Measurements from ENCODE around the gene DFFA.

DNA sequence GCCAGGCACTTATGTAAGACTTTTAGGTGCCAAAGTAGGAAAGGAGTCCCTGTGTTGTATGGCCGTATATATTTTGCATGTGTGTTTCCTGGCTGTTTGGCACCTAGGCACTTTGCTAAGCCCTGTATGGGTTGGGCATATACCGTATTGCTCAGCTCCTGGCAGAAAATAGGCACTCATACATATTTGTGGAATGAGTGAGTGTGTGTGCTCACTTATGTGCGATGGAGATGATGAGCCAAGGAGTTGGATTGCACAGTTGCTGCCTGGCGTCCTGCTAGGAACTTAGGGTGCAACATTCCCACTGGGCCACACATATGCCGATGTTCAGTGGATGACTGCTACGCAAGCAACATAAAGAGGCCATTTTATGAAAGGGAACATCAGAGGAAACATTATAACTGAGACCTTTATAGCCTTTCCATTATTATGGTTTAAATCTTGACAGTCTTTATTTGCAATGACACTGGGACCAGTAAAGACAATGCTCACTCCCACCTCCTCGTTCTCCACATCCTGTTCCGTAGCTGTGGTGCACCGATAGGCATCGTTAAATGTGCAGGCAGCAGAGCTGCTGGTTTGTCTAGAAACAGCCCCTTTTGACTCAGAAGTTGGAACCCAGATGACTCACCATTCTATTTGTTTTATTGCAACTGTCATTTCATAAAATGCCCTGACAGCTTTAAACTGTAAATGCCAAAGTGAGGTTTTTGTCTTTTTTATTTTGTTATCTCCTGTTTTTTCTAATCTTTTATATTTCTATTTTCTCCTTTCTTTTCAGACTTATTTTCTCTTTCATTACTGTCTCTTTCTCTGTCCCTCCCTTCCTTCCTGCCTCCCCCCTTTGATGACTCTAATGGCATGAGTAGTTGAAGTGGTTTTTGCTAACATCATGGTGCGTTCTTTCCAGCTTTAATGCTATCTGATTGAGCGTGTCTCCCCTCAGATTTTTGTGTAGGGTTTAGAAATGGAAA is 38.5 kb upstream of the DFFA start:
- TF ChIP-seq, protein P1, sequence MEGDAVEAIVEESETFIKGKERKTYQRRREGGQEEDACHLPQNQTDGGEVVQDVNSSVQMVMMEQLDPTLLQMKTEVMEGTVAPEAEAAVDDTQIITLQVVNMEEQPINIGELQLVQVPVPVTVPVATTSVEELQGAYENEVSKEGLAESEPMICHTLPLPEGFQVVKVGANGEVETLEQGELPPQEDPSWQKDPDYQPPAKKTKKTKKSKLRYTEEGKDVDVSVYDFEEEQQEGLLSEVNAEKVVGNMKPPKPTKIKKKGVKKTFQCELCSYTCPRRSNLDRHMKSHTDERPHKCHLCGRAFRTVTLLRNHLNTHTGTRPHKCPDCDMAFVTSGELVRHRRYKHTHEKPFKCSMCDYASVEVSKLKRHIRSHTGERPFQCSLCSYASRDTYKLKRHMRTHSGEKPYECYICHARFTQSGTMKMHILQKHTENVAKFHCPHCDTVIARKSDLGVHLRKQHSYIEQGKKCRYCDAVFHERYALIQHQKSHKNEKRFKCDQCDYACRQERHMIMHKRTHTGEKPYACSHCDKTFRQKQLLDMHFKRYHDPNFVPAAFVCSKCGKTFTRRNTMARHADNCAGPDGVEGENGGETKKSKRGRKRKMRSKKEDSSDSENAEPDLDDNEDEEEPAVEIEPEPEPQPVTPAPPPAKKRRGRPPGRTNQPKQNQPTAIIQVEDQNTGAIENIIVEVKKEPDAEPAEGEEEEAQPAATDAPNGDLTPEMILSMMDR (IDR thresholded peaks at IDR 0.05) = no peak
- no peak for TF ChIP-seq POLR2A (IDR thresholded peaks at IDR 0.05)
- no peak for TF ChIP-seq EP300 (IDR thresholded peaks at IDR 0.05)
